ENCODE data around the gene RNF168.
"Not testable (repeated sequence)": the region's sequence is repeated elsewhere in the genome, so short reads cannot be mapped to it uniquely, and the experiment has no call there.

The RNF168 gene

GRCh38 chr3:196503196-196504076 is at the start of gene RNF168:
RNF168 (minus strand) TSS chr3:196503768; CDS start chr3:196503173, 595 bp downstream.
- peak; percentile 70 to 89 for DNase-seq (ENCODE audit: low read depth in 2 of 2)

- no peak for DNase-seq (ENCODE audit: low read depth in 2 of 2)
These were observed 48.7 kb upstream of the RNF168 start for GRCh38 chr3:196552253-196552652.

GRCh38 chr3:196550172-196550571 is 46.6 kb upstream of the RNF168 start:
- DNase-seq (ENCODE audit: low read depth in 2 of 2) = not testable (repeated sequence)

- DNase-seq (ENCODE audit: low read depth in 2 of 2) = not testable (repeated sequence)
These were observed 45.7 kb upstream of the RNF168 start for GRCh38 chr3:196549312-196549711.

GRCh38 chr3:196547067-196547466 is 43.5 kb upstream of the RNF168 start:
- no peak for DNase-seq (ENCODE audit: low read depth in 2 of 2)

- DNase-seq (ENCODE audit: low read depth in 2 of 2) = no peak
These were observed 43.0 kb upstream of the RNF168 start for GRCh38 chr3:196546537-196546936.

- no peak for DNase-seq (ENCODE audit: low read depth in 2 of 2)
These were observed 41.0 kb upstream of the RNF168 start for GRCh38 chr3:196544491-196544992.

GRCh38 chr3:196541684-196542445 is 38.3 kb upstream of the RNF168 start:
- no peak for DNase-seq (ENCODE audit: low read depth in 2 of 2)

- peak; percentile 42 to 52 for DNase-seq (ENCODE audit: low read depth in 2 of 2)
These were observed 33.9 kb upstream of the RNF168 start for GRCh38 chr3:196537319-196537984.

GRCh38 chr3:196533260-196533681 is 29.7 kb upstream of the RNF168 start:
- no peak for DNase-seq (ENCODE audit: low read depth in 2 of 2)

GRCh38 chr3:196531418-196531817 is 27.9 kb upstream of the RNF168 start:
- DNase-seq (ENCODE audit: low read depth in 2 of 2) = no peak

- peak; percentile 44 to 85 for DNase-seq (ENCODE audit: low read depth in 2 of 2)
These were observed 25.2 kb upstream of the RNF168 start for GRCh38 chr3:196528639-196529233.

GRCh38 chr3:196525141-196525540 is 21.6 kb upstream of the RNF168 start:
- DNase-seq (ENCODE audit: low read depth in 2 of 2) = no peak

GRCh38 chr3:196524527-196524926 is 21.0 kb upstream of the RNF168 start:
- DNase-seq (ENCODE audit: low read depth in 2 of 2) = no peak

- no peak for DNase-seq (ENCODE audit: low read depth in 2 of 2)
These were observed 20.3 kb upstream of the RNF168 start for GRCh38 chr3:196523841-196524240.

GRCh38 chr3:196521291-196521690 is 17.7 kb upstream of the RNF168 start:
- DNase-seq (ENCODE audit: low read depth in 2 of 2) = not testable (repeated sequence)

- DNase-seq (ENCODE audit: low read depth in 2 of 2) = no peak
These were observed 16.1 kb upstream of the RNF168 start for GRCh38 chr3:196519718-196520082.

- no peak for DNase-seq (ENCODE audit: low read depth in 2 of 2)
These were observed 15.6 kb upstream of the RNF168 start for GRCh38 chr3:196518966-196519717.

GRCh38 chr3:196517919-196518318 is 14.4 kb upstream of the RNF168 start:
- DNase-seq (ENCODE audit: low read depth in 2 of 2) = no peak

GRCh38 chr3:196517162-196517800 is 13.7 kb upstream of the RNF168 start:
- no peak for DNase-seq (ENCODE audit: low read depth in 2 of 2)
